WI38 (cell line): Measurements from ENCODE around the gene ANGPTL2.

Source experiments
- H3K4me3 ChIP-seq: 2 replicates; pipeline ENCODE4 v1.5.1; 2011; ENCODE audit warnings: low read depth, mild to moderate bottlenecking, control low read depth, low read length
- CTCF ChIP-seq: IDR thresholded peaks from 2 replicates; pipeline ENCODE4 v1.5.1; 2012; ENCODE audit warnings: low read depth, mild to moderate bottlenecking, control low read depth, low read length

Gene ANGPTL2

GRCh38 chr9:127135056-127135745 lies 12.8 kb upstream of the ANGPTL2 start:
- no peak overlapping the region for H3K4me3 ChIP-seq
- no peak for TF ChIP-seq CTCF

- peak overlapping the region; percentile 44 for H3K4me3 ChIP-seq
- no peak for TF ChIP-seq CTCF
Observed at GRCh38 chr9:127133739-127134167, 11.3 kb upstream of the ANGPTL2 start.

- H3K4me3 ChIP-seq, result peak overlapping the region; percentile 20
- TF ChIP-seq CTCF, result no peak
Observed at GRCh38 chr9:127132921-127133647, 10.6 kb upstream of the ANGPTL2 start.

- H3K4me3 ChIP-seq, result no peak overlapping the region
- TF ChIP-seq CTCF, result no peak
Observed at GRCh38 chr9:127132375-127132774, 9.9 kb upstream of the ANGPTL2 start.

- H3K4me3 ChIP-seq, result no peak overlapping the region
- TF ChIP-seq CTCF, result no peak
Observed at GRCh38 chr9:127131871-127132270, 9.4 kb upstream of the ANGPTL2 start.

- H3K4me3 ChIP-seq, result no peak overlapping the region
- TF ChIP-seq CTCF, result no peak
Observed at GRCh38 chr9:127130661-127131538, 8.5 kb upstream of the ANGPTL2 start.
